Calu3 (cell line): ENCODE results near the gene GNPTAB. TPM values are rescaled to one million over a fixed set of nuclear protein-coding genes. Genes with fewer than 3 reads are reported as not detected.
A peak's percentile ranks its signal among the peaks of the same experiment; 100 is the strongest.

Experiments
- Bru-seq: library from RNA; stranded (reverse); fragments of 400-500 nt; gene quantifications from one replicate; lab custom pipeline; 2021; lab: Mats Ljungman, UMichigan
- BruChase-seq, 2 experiments: library from RNA; stranded (reverse); fragments of 400-500 nt; gene quantifications; one replicate each; lab custom pipeline; 2021; lab: Mats Ljungman, UMichigan
- BruUV-seq: library from RNA; stranded (reverse); fragments of 400-500 nt; replicated peaks from 2 replicates; lab custom pipeline; 2021; lab: Mats Ljungman, UMichigan
- CTCF ChIA-PET: fragments of 300-600 bp; sonication (Branson Sonifier 250); formaldehyde crosslinking; loops from one replicate; lab custom pipeline; 2022; ENCODE audit warnings: antibody characterized with exemption; lab: Charles Lee
- DNase-seq: peaks from one replicate; pipeline ENCODE4 v3.0.0; 2022
- H3K27ac Mint-ChIP-seq: one replicate; pipeline ENCODE4 v1.8.0; 2022; ENCODE audit warnings: mixed read lengths; ENCODE audit not compliant: unreplicated experiment
- H3K27me3 Mint-ChIP-seq: one replicate; pipeline ENCODE4 v1.8.0; 2022; ENCODE audit warnings: mixed read lengths; ENCODE audit not compliant: unreplicated experiment
- H3K36me3 Mint-ChIP-seq: one replicate; pipeline ENCODE4 v1.8.0; 2022; ENCODE audit warnings: mild to moderate bottlenecking, moderate library complexity, mixed read lengths; ENCODE audit not compliant: insufficient read depth, unreplicated experiment
- H3K4me1 Mint-ChIP-seq: one replicate; pipeline ENCODE4 v1.8.0; 2022; ENCODE audit warnings: mild to moderate bottlenecking, low read depth, mixed read lengths; ENCODE audit not compliant: unreplicated experiment
- H3K4me3 Mint-ChIP-seq: one replicate; pipeline ENCODE4 v1.8.0; 2022; ENCODE audit warnings: mild to moderate bottlenecking, low read depth, moderate library complexity, mixed read lengths; ENCODE audit not compliant: unreplicated experiment
- H3K9me3 Mint-ChIP-seq: one replicate; pipeline ENCODE4 v1.8.0; 2022; ENCODE audit warnings: low read depth, mixed read lengths; ENCODE audit not compliant: unreplicated experiment
- intact Hi-C: fragments of 100-400 bp; cut with micrococcal nuclease; formaldehyde crosslinking; loops from one replicate; pipeline ENCODE4 v1.10.0; 2022; ENCODE audit not compliant: unreplicated experiment
- long read RNA-seq: library from polyadenylated mRNA; stranded (forward); transcript quantifications from one replicate; pipeline ENCODE4 v2.0.0, GENCODE V29; 2022
- total RNA-seq: library from RNA; stranded (reverse); gene quantifications from 2 replicates; pipeline ENCODE4 v1.2.3, GENCODE V29; 2022
- TF ChIP-seq, protein P1 (sequence below): fragments of 200-600 bp; IDR thresholded peaks from one replicate; pipeline ENCODE4 v1.8.0; 2022; ENCODE audit warnings: antibody characterized with exemption; ENCODE audit not compliant: unreplicated experiment

Gene GNPTAB
- total RNA-seq (34.0 and 36.0 TPM in 2 replicates), Bru-seq, nascent RNA (percentile 70 among the genes with signal in this experiment), BruChase-seq, experiment 1, labeled RNA remaining after a 6-hour chase (percentile 76 among the genes with signal in this experiment), BruChase-seq, experiment 2, labeled RNA remaining after a 2-hour chase (percentile 66 among the genes with signal in this experiment)
- long read RNA-seq, full-length matches to known transcripts, result 9 of 28 reads
- long read RNA-seq, partial matches to known transcripts, result 7 of 28 reads
- long read RNA-seq, other reads (novel, unspliced or antisense), result 12 of 28 reads

DNA sequence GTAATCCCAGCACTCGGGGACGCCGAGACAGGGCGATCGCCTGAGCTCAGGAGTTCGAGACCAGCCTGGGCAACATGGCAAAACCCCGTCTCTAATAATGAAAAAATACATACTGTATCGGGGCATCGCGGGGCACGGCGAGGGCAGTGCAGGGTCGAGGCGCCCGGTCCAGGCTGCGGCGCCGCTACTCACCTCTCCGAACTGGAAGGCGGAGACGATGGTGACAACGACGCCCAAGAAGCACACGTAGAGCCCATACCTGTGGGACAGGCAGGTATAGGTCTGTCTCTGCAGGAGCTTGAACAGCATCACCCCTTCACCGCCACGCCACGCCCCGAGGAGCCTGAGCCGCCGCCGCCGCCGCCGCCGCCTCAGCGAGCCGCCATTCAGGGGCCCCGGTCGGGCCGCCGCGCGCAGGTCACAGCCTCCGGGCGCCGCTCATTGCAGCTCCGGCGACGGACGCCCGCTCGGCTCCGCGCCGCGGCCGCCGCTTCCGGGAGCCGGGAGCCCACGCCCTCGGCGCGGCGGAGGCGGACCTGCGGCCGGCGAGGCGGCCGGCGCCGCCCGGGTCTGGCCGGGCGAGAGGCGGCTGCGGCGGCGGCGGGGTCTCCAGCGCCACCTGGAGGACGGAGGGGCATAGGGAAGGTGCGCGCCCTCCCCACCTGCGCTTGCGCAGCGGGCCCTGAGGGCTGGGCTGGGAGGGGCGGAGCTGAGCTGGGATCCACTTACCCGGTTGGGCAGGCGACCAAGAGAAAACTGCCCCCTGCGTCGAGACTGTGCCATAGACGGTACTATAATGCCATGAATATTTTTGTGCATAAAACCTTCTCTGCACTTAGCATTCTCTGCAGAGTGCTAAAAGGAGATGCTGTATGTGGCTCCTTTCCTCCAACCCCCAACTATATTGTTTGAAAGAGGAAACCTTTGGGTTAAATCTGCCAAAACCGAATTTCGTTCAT lies at the start of gene GNPTAB:
GNPTAB (minus strand) TSS at position 593 of the 959 bp plus-strand sequence; CDS start at position 309, 284 bp downstream.
- H3K36me3 Mint-ChIP-seq, result peaks cover 12% of the 10 kb centered on the region
- no peaks in the 10 kb centered on the region for H3K27me3 Mint-ChIP-seq
- intact Hi-C loops, result loop anchor here (2.0 to 10.0 kb wide), 3 partner anchors 38 to 256 kb away; no protein-coding TSS in a partner anchor
- peaks cover 8% of the 10 kb centered on the region for H3K4me1 Mint-ChIP-seq
- CTCF ChIA-PET, result interaction anchor here (0.5 to 2.2 kb wide), 19 partner anchors 9 to 1847 kb away, joined by 3 to 19 read pairs (median 4); partner anchors contain the start of genes DRAM1 and WASHC3
- peak within 1 kb of the TSS; percentile 92 for H3K4me3 Mint-ChIP-seq
- BruUV-seq, result no TSS peak
- peak; percentile 97 for DNase-seq
- H3K9me3 Mint-ChIP-seq, result no peaks in the 10 kb centered on the region
- H3K27ac Mint-ChIP-seq, result peak within 1 kb of the TSS; percentile 73
- TF ChIP-seq, protein P1, sequence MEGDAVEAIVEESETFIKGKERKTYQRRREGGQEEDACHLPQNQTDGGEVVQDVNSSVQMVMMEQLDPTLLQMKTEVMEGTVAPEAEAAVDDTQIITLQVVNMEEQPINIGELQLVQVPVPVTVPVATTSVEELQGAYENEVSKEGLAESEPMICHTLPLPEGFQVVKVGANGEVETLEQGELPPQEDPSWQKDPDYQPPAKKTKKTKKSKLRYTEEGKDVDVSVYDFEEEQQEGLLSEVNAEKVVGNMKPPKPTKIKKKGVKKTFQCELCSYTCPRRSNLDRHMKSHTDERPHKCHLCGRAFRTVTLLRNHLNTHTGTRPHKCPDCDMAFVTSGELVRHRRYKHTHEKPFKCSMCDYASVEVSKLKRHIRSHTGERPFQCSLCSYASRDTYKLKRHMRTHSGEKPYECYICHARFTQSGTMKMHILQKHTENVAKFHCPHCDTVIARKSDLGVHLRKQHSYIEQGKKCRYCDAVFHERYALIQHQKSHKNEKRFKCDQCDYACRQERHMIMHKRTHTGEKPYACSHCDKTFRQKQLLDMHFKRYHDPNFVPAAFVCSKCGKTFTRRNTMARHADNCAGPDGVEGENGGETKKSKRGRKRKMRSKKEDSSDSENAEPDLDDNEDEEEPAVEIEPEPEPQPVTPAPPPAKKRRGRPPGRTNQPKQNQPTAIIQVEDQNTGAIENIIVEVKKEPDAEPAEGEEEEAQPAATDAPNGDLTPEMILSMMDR, result no peak

DNA sequence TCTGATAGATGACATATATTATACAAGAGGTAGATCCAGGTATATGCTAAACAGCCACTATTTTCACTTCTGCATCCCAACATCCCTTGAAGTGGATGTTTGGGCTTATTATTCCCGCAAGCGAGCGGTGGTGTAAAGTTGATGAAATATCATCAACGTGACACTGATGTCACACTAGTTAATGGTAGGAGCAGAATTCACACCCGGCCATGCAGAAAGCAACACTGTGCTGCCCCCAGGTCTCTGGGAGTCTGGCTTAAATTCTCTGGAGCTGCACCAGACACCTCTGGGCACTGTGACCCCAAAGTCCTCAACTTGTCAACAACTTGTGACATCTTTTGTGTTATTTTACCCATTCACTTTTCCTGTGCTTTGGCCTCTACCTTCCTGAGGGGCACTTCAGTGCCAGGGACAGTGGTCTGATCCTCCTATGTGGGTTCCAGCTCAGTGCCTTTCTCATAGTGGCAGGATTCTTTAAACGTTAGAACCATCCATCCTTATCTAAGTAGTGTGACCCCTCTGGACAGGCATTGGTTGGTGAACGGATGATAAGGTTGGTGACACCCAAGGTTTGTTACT lies 47.6 kb upstream of the GNPTAB start:
- H3K36me3 Mint-ChIP-seq, result peaks cover 20% of the 10 kb centered on the region
- BruUV-seq, result TSS peak; percentile 53
- CTCF ChIA-PET, result interaction anchor here (2.2 kb wide), 1 partner anchor 16 kb away, joined by 6 read pairs; no protein-coding TSS in a partner anchor
- H3K4me1 Mint-ChIP-seq, result peaks cover 9% of the 10 kb centered on the region
- no peak for DNase-seq
- H3K27me3 Mint-ChIP-seq, result no peaks in the 10 kb centered on the region
- TF ChIP-seq, protein P1, result no peak
- intact Hi-C loops, result no loop called here
- peak overlapping the region; percentile 76 for H3K27ac Mint-ChIP-seq
- H3K9me3 Mint-ChIP-seq, result no peaks in the 10 kb centered on the region
- peak overlapping the region; percentile 81 for H3K4me3 Mint-ChIP-seq

DNA sequence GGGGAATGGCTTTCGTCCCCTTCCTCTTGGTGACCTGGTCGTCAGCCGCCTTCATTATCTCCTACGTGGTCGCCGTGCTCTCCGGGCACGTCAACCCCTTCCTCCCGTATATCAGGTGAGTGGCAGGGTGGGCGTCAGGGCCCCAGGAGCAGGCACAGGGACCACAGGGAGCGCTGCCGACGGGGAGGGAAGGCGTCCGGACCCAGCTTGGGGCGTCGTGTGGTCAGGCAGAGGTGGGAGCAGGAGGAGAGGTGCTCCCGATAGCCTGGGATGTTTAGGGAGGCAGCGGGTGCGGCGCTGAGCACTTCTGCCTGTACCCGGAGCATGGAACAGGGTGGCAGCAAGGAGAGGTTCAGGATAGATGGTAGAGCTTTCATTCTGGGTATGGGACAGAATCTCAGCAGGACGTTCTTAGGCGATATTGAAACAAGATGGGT lies 47.1 kb upstream of the GNPTAB start:
- Mint-ChIP-seq H3K36me3 (peaks cover 20% of the 10 kb centered on the region), H3K4me1 (peaks cover 9% of the 10 kb centered on the region), H3K9me3 (no peaks in the 10 kb centered on the region), H3K4me3 (peak overlapping the region; percentile 81), H3K27me3 (no peaks in the 10 kb centered on the region), H3K27ac (peak overlapping the region; percentile 76)
- peak; percentile 40 for DNase-seq
- intact Hi-C loops, result no loop called here
- BruUV-seq, result no TSS peak
- CTCF ChIA-PET, result interaction anchor here (0.6 to 2.2 kb wide), 6 partner anchors 17 to 941 kb away, joined by 3 to 6 read pairs (median 4); partner anchors contain the start of gene GNPTAB
- TF ChIP-seq, protein P1, result no peak
